Right ventricle myocardium inferior (tissue), 1 donor: ENCODE data around the gene TMEM204. TPM values are rescaled to one million over a fixed set of nuclear protein-coding genes. Genes with fewer than 3 reads are reported as not detected.

Experiments used
- ATAC-seq: fragments of 200-7000 bp; cut with Tn5 transposase; one replicate; pipeline ENCODE4 v1.9.1; 2020; ENCODE audit warnings: mild to moderate bottlenecking, moderate library complexity
- DNase-seq: peaks from one replicate; pipeline ENCODE4 v3.0.0; 2021; ENCODE audit errors: missing footprints
- intact Hi-C: fragments of 100-400 bp; cut with DNase I; formaldehyde crosslinking; loops from one replicate; pipeline ENCODE4 v1.11.0; 2022
- total RNA-seq: library from RNA; stranded (reverse); fragmentation: NEBNext Ultra II Directional; extraction: Animal tissue kit (Norgen Biotek cat#: 25700); gene quantifications from one replicate; pipeline ENCODE4 v1.2.1, GENCODE V29; 2021
- donor health status: DM: no; HTN: yes; CAD: no; lungs with severe emphysema.

Gene TMEM204
- total RNA-seq, 1 donor from 2014 or later = 30.7 TPM

GRCh38 chr16:1545044-1546040 lies 11.9 kb downstream of the TMEM204 start:
- peak; percentile 81 for ATAC-seq
- intact Hi-C loops = loop anchor here (1.0 to 5.0 kb wide), 3 partner anchors 13 to 67 kb away; partner anchors contain the start of genes CRAMP1, IFT140 and TELO2

GRCh38 chr16:1546430-1546829 lies 13.0 kb downstream of the TMEM204 start:
- ATAC-seq (no peak), DNase-seq (no peak)
- intact Hi-C loops = loop anchor here (5.0 kb wide), 2 partner anchors 54 to 66 kb away; partner anchors contain the start of genes CRAMP1, IFT140 and TELO2

More at GRCh38 chr16:1545044-1546040, 11.9 kb downstream of the TMEM204 start:
- DNase-seq = peak; percentile 82

GRCh38 chr16:1548233-1548632 lies 14.8 kb downstream of the TMEM204 start:
- intact Hi-C loops = loop anchor here (5.0 kb wide), 2 partner anchors 56 to 64 kb away; partner anchors contain the start of genes CRAMP1, IFT140 and TELO2

GRCh38 chr16:1548727-1549126 lies 15.3 kb downstream of the TMEM204 start:
- DNase-seq (no peak), ATAC-seq (no peak)
- intact Hi-C loops = loop anchor here (5.0 kb wide), 2 partner anchors 56 to 64 kb away; partner anchors contain the start of genes CRAMP1, IFT140 and TELO2

More at GRCh38 chr16:1548233-1548632, 14.8 kb downstream of the TMEM204 start:
- DNase-seq = no peak
- no peak for ATAC-seq

GRCh38 chr16:1550069-1550468 lies 16.6 kb downstream of the TMEM204 start:
- ATAC-seq = peak; percentile 38
- intact Hi-C loops = no loop called here
- no peak for DNase-seq

- intact Hi-C loops = no loop called here
- no peak for ATAC-seq
- no peak for DNase-seq
Measured at GRCh38 chr16:1550696-1551095, 17.2 kb downstream of the TMEM204 start.

GRCh38 chr16:1551166-1551565 lies 17.7 kb downstream of the TMEM204 start:
- no peak for ATAC-seq
- no peak for DNase-seq
- intact Hi-C loops = no loop called here

GRCh38 chr16:1552129-1552528 lies 18.7 kb downstream of the TMEM204 start:
- no peak for ATAC-seq
- intact Hi-C loops = no loop called here
- DNase-seq = peak; percentile 62

GRCh38 chr16:1553946-1554825 lies 20.7 kb downstream of the TMEM204 start:
- DNase-seq (peak; percentile 60), ATAC-seq (peak; percentile 15)
- intact Hi-C loops = no loop called here

GRCh38 chr16:1554826-1555445 lies 21.5 kb downstream of the TMEM204 start:
- DNase-seq (peak; percentile 37), ATAC-seq (no peak)
- intact Hi-C loops = no loop called here

GRCh38 chr16:1556254-1556653 lies 22.8 kb downstream of the TMEM204 start:
- DNase-seq (peak; percentile 51), ATAC-seq (no peak)
- intact Hi-C loops = no loop called here

- no peak for ATAC-seq
- DNase-seq = no peak
- intact Hi-C loops = no loop called here
Measured at GRCh38 chr16:1557074-1557473, 23.6 kb downstream of the TMEM204 start.

GRCh38 chr16:1557576-1557975 lies 24.1 kb downstream of the TMEM204 start:
- intact Hi-C loops = no loop called here
- no peak for ATAC-seq
- no peak for DNase-seq

- DNase-seq = no peak
- intact Hi-C loops = no loop called here
- ATAC-seq = no peak
Measured at GRCh38 chr16:1559446-1559975, 26.0 kb downstream of the TMEM204 start.

GRCh38 chr16:1560153-1560552 lies 26.7 kb downstream of the TMEM204 start:
- intact Hi-C loops = no loop called here
- no peak for ATAC-seq
- DNase-seq = no peak

GRCh38 chr16:1560866-1561265 lies 27.4 kb downstream of the TMEM204 start:
- DNase-seq (no peak), ATAC-seq (no peak)
- intact Hi-C loops = no loop called here

- DNase-seq (no peak), ATAC-seq (no peak)
- intact Hi-C loops = no loop called here
Measured at GRCh38 chr16:1561266-1561665, 27.8 kb downstream of the TMEM204 start.

GRCh38 chr16:1561836-1562235 lies 28.4 kb downstream of the TMEM204 start:
- intact Hi-C loops = no loop called here
- ATAC-seq (no peak), DNase-seq (no peak)
